Nephron (organoid): ENCODE measurements around the gene SUOX.

ENCODE experiments used
- H3K27ac Mint-ChIP-seq, 3 experiments: 2 replicates each; pipeline ENCODE4 v1.8.0; 2020; ENCODE audit warnings: mixed read lengths in 3 of 3, mild to moderate bottlenecking in 2 of 3, moderate library complexity in 1 of 3
- H3K27me3 Mint-ChIP-seq: 2 replicates; pipeline ENCODE4 v1.8.0; 2021; ENCODE audit warnings: low read depth, mild to moderate bottlenecking, moderate library complexity, mixed read lengths
- H3K36me3 Mint-ChIP-seq: 2 replicates; pipeline ENCODE4 v1.8.0; 2020; ENCODE audit warnings: low read depth, mixed read lengths
- H3K4me1 Mint-ChIP-seq: 2 replicates; pipeline ENCODE4 v1.8.0; 2020; ENCODE audit warnings: mixed read lengths
- H3K4me3 Mint-ChIP-seq, 3 experiments: 2 replicates each; pipeline ENCODE4 v1.8.0; 2020; ENCODE audit warnings: mild to moderate bottlenecking in 3 of 3, mixed read lengths in 3 of 3, moderate library complexity in 2 of 3
- H3K9me3 Mint-ChIP-seq: 2 replicates; pipeline ENCODE4 v1.8.0; 2020; ENCODE audit warnings: mixed read lengths
- TF ChIP-seq, protein P1 (sequence below), 3 experiments: fragments of 200-600 bp; sonication (generic); IDR thresholded peaks; one replicate each; pipeline ENCODE4 v1.5.0; 2021; ENCODE audit warnings: antibody characterized with exemption in 3 of 3; ENCODE audit not compliant: unreplicated experiment in 3 of 3

The SUOX gene

DNA sequence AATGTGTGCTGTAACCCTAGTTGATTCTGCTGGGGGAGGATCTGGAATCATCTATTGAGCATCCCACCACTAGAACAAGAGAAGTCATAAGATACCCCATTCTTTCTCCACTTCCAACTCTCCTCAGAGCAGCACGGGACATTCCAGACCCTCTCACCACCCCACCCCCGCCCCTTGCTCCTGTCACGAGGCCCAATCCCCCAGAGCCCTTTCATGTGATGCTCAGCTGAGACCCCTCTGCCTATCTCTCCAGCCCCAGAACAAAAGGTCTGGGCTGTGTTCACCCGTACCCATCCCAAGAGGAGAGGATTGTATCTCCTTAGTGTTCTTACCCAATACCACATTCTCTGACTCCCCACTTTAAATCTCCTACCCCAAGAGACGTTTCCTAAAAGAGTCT lies 31.8 kb upstream of the SUOX start:
- Mint-ChIP-seq H3K27ac (peak overlapping the region in 2 of 3 experiments; percentile 87 to 94), H3K4me3 (peak overlapping the region; percentile 91 to 96 (median 93)), H3K9me3 (no peaks in the 10 kb centered on the region), H3K4me1 (peaks cover 29% of the 10 kb centered on the region), H3K27me3 (no peaks in the 10 kb centered on the region), H3K36me3 (peaks cover under 1% of the 10 kb centered on the region)
- TF ChIP-seq, protein P1, sequence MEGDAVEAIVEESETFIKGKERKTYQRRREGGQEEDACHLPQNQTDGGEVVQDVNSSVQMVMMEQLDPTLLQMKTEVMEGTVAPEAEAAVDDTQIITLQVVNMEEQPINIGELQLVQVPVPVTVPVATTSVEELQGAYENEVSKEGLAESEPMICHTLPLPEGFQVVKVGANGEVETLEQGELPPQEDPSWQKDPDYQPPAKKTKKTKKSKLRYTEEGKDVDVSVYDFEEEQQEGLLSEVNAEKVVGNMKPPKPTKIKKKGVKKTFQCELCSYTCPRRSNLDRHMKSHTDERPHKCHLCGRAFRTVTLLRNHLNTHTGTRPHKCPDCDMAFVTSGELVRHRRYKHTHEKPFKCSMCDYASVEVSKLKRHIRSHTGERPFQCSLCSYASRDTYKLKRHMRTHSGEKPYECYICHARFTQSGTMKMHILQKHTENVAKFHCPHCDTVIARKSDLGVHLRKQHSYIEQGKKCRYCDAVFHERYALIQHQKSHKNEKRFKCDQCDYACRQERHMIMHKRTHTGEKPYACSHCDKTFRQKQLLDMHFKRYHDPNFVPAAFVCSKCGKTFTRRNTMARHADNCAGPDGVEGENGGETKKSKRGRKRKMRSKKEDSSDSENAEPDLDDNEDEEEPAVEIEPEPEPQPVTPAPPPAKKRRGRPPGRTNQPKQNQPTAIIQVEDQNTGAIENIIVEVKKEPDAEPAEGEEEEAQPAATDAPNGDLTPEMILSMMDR (IDR thresholded peaks at IDR 0.05; ENCODE audit: unreplicated experiment in 3 of 3): no peak

DNA sequence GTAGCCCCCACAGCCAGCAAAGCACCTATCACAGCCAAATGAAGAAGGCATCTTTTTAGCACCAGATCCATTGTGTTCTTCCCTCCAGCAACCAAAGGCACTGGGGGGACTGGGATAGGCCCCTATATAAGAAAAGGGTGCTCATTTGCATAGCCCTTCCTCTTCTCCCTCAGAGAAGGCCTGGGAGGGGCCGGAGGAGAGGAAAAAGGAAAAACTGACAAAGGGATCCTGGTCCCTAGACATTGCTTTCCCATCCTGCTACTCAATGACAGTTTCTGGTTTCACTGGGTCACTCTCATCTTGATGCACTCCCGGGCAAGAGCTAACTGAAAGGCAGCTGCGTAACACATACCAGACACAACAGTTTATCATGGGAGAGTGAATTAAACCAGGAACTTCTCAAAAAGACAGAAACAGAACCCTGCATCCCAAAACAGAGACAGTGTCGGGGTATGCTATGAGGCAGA lies 31.1 kb upstream of the SUOX start, which contains the start of gene PMEL:
TSS of gene PMEL (minus strand) at position 102 of the 467 bp plus-strand sequence. CDS start at position 71, 31 bp downstream.
- Mint-ChIP-seq H3K4me1 (peaks cover 29% of the 10 kb centered on the region), H3K4me3 (peak within 1 kb of the TSS; percentile 91 to 96 (median 93)), H3K9me3 (no peaks in the 10 kb centered on the region), H3K36me3 (peaks cover 4% of the 10 kb centered on the region), H3K27ac (peak within 1 kb of the TSS; percentile 62 to 94 (median 87)), H3K27me3 (no peaks in the 10 kb centered on the region)
- TF ChIP-seq, protein P1 (IDR thresholded peaks at IDR 0.05; ENCODE audit: unreplicated experiment in 3 of 3): no peak

DNA sequence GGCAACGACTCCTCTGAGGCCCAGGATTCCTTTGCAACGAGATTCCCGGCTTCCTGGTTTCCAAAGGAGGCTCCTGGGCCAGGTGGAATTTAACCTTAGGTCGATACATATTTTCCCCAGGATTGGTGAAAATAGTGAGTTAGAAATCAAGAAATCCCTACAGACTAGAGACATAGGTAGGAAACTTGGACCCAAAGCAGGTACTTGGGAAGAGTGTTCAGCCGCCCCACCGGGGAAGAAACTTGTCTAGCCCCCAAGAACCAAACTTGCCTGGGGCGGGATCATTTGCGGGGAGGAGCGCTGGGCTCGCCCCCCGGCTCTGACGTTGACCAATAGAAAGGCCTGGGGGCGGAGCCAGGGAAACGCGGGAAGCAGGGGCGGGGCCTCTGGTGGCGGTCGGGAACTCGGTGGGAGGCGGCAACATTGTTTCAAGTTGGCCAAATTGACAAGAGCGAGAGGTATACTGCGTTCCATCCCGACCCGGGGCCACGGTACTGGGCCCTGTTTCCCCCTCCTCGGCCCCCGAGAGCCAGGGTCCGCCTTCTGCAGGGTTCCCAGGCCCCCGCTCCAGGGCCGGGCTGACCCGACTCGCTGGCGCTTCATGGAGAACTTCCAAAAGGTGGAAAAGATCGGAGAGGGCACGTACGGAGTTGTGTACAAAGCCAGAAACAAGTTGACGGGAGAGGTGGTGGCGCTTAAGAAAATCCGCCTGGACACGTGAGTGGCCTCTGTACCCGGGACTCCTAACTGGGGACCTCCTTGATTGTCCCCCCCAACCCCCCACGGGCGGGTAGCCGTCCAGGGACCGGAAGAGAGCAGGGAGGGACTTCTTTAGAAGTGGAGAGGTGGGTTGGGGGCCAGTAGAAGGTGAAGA lies 30.4 kb upstream of the SUOX start, which contains the start of gene CDK2:
TSS of gene CDK2 (plus strand) at position 423 of the 874 bp plus-strand sequence. CDS start at position 602, 179 bp downstream.
- Mint-ChIP-seq H3K4me3 (peak within 1 kb of the TSS; percentile 91 to 96 (median 93)), H3K27me3 (no peaks in the 10 kb centered on the region), H3K9me3 (no peaks in the 10 kb centered on the region), H3K4me1 (peaks cover 29% of the 10 kb centered on the region), H3K36me3 (peaks cover 4% of the 10 kb centered on the region), H3K27ac (peak within 1 kb of the TSS; percentile 62 to 94 (median 87))
- TF ChIP-seq, protein P1 (IDR thresholded peaks at IDR 0.05; ENCODE audit: unreplicated experiment in 3 of 3): no peak

GRCh38 chr12:55969356-55969755 lies 27.7 kb upstream of the SUOX start:
- TF ChIP-seq, protein P1 (IDR thresholded peaks at IDR 0.05; ENCODE audit: unreplicated experiment in 3 of 3): no peak
- H3K36me3 Mint-ChIP-seq: peaks cover 4% of the 10 kb centered on the region
- H3K27me3 Mint-ChIP-seq: no peaks in the 10 kb centered on the region
- no peak overlapping the region for H3K27ac Mint-ChIP-seq
- H3K9me3 Mint-ChIP-seq: no peaks in the 10 kb centered on the region
- peak overlapping the region in 1 of 3 experiments; percentile 6 for H3K4me3 Mint-ChIP-seq
- peaks cover 29% of the 10 kb centered on the region for H3K4me1 Mint-ChIP-seq

GRCh38 chr12:55970775-55971174 lies 26.3 kb upstream of the SUOX start:
- no peak overlapping the region for H3K27ac Mint-ChIP-seq

More at GRCh38 chr12:55970775-55971174, 26.3 kb upstream of the SUOX start:
- TF ChIP-seq, protein P1 (IDR thresholded peaks at IDR 0.05; ENCODE audit: unreplicated experiment in 3 of 3): no peak
- Mint-ChIP-seq H3K4me3 (no peak overlapping the region), H3K27me3 (no peaks in the 10 kb centered on the region), H3K4me1 (peaks cover 24% of the 10 kb centered on the region), H3K9me3 (no peaks in the 10 kb centered on the region), H3K36me3 (peaks cover 8% of the 10 kb centered on the region)
